Hair follicular keratinocyte (primary cell): Measurements from ENCODE around the gene FRMD4B. TPM values are rescaled to one million over a fixed set of nuclear protein-coding genes. Genes with fewer than 3 reads are reported as not detected.

Source experiments
- total RNA-seq: library from RNA; depleted of rRNA; stranded (reverse); fragments of >200 nt; gene quantifications from 2 replicates; pipeline ENCODE4 v1.2.3, GENCODE V29; 2015

FRMD4B gene
- total RNA-seq: 39.9 and 52.8 TPM in 2 replicates

GRCh38 chr3:69385723-69386555 lies at the start of gene FRMD4B:
Gene FRMD4B, minus strand, starts transcription at chr3:69386088. Its CDS starts 99 bp downstream, at chr3:69385989.

GRCh38 chr3:69122403-69122802 lies 263.5 kb downstream of the FRMD4B start, which contains the start of gene LMOD3:
Gene LMOD3, minus strand, starts transcription at chr3:69122595. Its CDS starts 209 bp downstream, at chr3:69122386.

